SK-N-SH (cell line): ENCODE data around the gene IL17D.

Source experiments
- CTCF ChIP-seq: fragments of 200-600 bp; sonication (generic); IDR thresholded peaks from 2 replicates; pipeline ENCODE4 v1.6.1; 2017; ENCODE audit warnings: antibody characterized with exemption, mild to moderate bottlenecking, moderate library complexity
- EP300 ChIP-seq, 2 experiments: IDR thresholded peaks; 2 replicates each; pipeline versions ENCODE4 v1.4.0 to v1.6.1; 2012; ENCODE audit warnings: borderline replicate concordance in 1 of 2, low read depth in 1 of 2, low read length in 1 of 2
- GABPA ChIP-seq: IDR thresholded peaks from 2 replicates; pipeline ENCODE4 v1.4.0; 2012; ENCODE audit warnings: low read depth, mild to moderate bottlenecking
- MEF2A ChIP-seq: IDR thresholded peaks from 2 replicates; pipeline ENCODE4 v1.4.0; 2012; ENCODE audit warnings: low read depth, borderline replicate concordance
- NRF1 ChIP-seq: IDR thresholded peaks from 2 replicates; pipeline ENCODE4 v1.6.1; 2012; ENCODE audit warnings: low read depth, mild to moderate bottlenecking, low read length
- POLR2AphosphoS5 ChIP-seq: IDR thresholded peaks from 2 replicates; pipeline ENCODE4 v1.6.1; 2012; ENCODE audit warnings: low read depth, low read length
- RAD21 ChIP-seq: IDR thresholded peaks from 2 replicates; pipeline ENCODE4 v1.6.1; 2012; ENCODE audit warnings: mild to moderate bottlenecking, low read length
- USF2 ChIP-seq: fragments of 150-350 bp; IDR thresholded peaks from 2 replicates; pipeline ENCODE4 v1.6.1; 2017; ENCODE audit warnings: antibody characterized with exemption, low read length, low read depth, borderline replicate concordance
- ZBTB33 ChIP-seq: IDR thresholded peaks from 2 replicates; pipeline ENCODE4 v1.4.0; 2012; ENCODE audit warnings: low read depth, borderline replicate concordance

- TF ChIP-seq CTCF, result no peak
- no peak for TF ChIP-seq MEF2A
- no peak for TF ChIP-seq USF2
- TF ChIP-seq EP300 (IDR thresholded peaks at IDR 0.05; ENCODE audit: borderline replicate concordance in 1 of 2, low read depth in 1 of 2, low read length in 1 of 2), result no peak
- TF ChIP-seq POLR2AphosphoS5, result no peak
- no peak for TF ChIP-seq GABPA
- no peak for TF ChIP-seq ZBTB33
- no peak for TF ChIP-seq NRF1
- no peak for TF ChIP-seq RAD21
These were observed 35.6 kb upstream of the IL17D start for GRCh38 chr13:20667857-20668437.
